GM18520 (cell line): ENCODE measurements around the gene GALNT10.

ENCODE experiments used
- ATAC-seq: cut with Tn5 transposase; IDR thresholded peaks from one replicate; pipeline ENCODE4 v1.9.1; 2021; ENCODE audit not compliant: unreplicated experiment

Gene GALNT10

DNA sequence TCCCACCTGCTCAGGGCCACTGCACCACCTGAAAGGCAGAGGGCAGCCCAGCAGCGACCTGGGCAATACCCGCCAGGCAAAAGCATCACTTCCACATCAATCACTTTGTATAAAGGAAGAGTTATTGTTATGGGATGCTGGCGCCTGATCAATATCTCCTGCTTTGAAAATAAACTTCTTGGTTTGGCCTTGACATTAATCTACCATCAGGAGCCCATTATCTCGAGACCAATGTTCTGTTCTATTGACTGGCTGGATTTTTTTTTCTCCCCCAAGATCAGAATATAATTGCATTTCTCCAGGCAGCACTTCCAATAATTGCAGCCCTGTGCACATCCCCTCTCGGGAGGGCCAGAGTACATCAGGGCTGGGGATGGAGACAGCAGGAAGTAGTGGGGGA, 210.8 kb downstream of the GALNT10 start:
- ATAC-seq: no peak

GRCh38 chr5:154401931-154402330, 211.4 kb downstream of the GALNT10 start:
- ATAC-seq: no peak

- no peak for ATAC-seq
These were observed 212.1 kb downstream of the GALNT10 start for GRCh38 chr5:154402611-154403010.

- ATAC-seq: no peak
These were observed 212.7 kb downstream of the GALNT10 start for GRCh38 chr5:154403234-154403633.

GRCh38 chr5:154403776-154404387, 213.3 kb downstream of the GALNT10 start:
- ATAC-seq: no peak

DNA sequence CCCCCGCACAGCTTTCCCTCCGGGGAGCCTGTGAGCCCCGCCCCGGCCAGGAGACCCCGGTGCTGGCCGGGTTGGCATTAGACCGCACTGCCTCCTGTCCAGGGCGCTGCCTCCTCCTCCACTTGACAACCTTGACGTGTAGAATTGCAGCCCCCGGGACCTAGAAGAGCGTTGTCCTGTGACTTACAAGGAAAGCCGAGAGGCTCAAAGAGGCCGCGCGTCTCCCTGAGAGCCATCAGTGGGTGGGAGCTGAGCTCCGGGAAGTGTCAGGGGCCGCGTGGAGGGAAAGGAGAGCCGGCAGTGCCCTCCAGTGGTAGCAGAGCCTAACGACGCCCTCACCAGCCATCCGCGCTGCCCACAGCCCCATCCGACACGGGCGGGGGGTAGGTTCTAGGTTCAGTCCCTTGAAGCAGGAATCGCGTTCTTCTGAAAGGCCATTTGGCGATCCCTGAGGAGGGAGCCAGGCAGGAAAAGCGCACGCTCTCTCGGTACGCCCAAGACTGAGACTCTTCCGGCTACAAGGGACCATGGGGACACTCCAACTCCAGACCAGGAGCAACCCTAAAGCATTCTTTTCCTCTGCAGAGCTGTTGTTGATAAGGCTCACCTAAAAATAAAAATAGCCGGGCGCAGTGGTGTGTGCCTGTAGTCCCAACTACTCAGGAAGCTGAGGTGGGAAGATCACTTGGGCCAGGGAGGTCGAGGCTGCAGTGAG, 214.7 kb downstream of the GALNT10 start:
- ATAC-seq: peak; percentile 85

- no peak for ATAC-seq
These were observed 215.7 kb downstream of the GALNT10 start for GRCh38 chr5:154406231-154406630.

- ATAC-seq: no peak
These were observed 216.3 kb downstream of the GALNT10 start for GRCh38 chr5:154406826-154407225.

GRCh38 chr5:154408811-154409210, 218.3 kb downstream of the GALNT10 start:
- ATAC-seq: no peak

DNA sequence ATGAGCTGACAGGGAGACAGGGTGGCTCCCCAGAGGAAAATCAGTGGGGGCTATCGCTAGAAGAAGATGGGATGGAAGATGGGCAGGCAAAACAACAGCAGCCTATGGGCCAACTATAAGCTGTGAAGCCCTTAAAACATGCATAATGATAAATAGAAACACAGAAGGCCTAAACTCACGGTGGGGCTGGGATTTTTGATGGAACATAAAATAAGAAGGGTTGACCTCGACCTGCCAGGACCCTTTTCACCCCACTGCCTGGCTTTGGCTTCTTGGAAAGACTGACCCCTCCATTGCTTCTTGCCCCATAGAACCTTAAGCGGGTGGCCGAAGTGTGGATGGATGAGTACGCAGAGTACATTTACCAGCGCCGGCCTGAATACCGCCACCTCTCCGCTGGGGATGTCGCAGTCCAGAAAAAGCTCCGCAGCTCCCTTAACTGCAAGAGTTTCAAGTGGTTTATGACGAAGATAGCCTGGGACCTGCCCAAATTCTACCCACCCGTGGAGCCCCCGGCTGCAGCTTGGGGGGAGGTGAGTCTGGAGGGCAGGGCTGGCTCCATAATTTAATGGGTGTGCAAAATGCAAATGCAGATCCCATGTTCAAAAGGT, 218.8 kb downstream of the GALNT10 start:
- no peak for ATAC-seq

- ATAC-seq: no peak
These were observed 219.5 kb downstream of the GALNT10 start for GRCh38 chr5:154410008-154410407.

GRCh38 chr5:154410786-154411185, 220.3 kb downstream of the GALNT10 start:
- ATAC-seq: no peak

DNA sequence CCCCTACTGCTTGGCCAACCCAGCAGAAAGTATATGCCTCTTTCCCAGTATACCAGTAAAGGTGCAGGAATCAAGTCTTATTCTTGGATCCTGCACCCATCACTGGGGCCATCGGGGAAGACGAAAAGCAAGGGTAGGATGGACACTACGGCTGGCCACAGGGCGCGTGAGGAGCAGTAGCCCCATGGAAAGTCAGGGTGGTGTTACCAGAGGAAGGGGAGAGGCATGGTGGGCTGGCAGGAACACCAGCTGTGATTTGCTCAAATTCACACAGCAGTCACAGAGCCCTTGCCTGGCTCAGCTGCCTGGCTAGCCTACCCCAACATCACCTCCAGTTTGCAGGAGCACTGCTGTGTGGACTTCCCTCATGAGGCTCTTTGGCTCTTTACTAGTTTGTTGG, 220.8 kb downstream of the GALNT10 start:
- ATAC-seq: no peak

DNA sequence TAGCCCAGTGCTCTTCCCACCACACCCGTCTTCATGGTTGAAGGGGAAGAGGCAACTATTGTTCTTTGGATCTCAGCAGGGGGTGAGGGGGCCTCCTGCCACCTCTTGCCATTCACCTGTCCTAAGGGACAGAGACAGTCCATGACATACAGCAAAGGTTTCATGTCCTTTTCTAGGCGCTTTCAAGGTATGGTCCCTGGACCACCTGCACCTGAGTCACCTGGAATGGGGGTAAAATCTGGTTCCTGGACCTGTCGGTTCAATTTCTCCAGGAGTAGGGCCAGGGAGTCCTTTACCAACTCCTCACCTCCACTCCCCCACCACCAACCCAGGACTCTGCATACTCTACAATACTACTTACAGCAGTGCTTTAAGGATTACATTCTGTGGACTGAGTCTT, 221.8 kb downstream of the GALNT10 start:
- no peak for ATAC-seq

DNA sequence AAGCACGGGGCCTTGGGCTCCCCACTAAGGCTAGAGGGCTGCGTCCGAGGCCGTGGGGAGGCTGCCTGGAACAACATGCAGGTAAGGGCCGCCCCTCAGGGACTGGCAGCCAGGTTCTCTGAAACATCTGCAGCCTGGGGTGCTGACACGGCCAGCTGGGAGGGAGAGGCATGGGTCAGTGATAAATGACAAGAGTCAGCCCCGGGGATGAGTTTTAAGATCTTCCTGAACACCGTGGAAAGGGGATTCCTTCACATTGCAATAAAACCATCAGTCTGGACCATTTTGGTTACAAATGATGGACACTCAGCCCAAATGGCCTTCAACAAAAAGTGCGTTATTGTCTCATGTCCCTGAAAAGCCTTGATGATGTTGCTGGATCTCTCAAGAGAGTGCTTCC, 222.4 kb downstream of the GALNT10 start:
- no peak for ATAC-seq

GRCh38 chr5:154415114-154415513, 224.6 kb downstream of the GALNT10 start:
- no peak for ATAC-seq

DNA sequence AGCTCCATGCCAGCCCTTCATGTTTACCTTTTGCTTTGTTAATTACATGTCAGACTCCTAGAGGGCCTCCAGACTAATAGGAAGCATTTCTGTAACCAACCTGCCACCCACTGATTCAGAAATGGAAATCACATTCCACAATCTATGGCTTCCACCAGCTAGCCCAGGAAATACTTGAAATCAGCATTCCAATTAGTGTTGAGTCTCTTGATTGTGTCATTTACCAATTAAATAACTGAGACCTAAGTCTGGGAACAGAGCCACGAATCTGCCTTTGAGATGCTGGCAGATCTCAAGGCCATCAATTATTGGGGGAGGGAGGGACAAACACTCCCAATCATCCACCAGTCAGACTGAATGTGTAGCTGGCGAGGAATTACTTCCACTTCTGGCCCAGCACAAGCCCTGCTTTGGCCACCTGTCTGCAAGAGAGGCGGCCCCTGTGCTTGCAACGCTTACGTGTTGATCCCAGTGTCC, 227.8 kb downstream of the GALNT10 start:
- no peak for ATAC-seq

GRCh38 chr5:154419236-154419635, 228.7 kb downstream of the GALNT10 start:
- no peak for ATAC-seq

DNA sequence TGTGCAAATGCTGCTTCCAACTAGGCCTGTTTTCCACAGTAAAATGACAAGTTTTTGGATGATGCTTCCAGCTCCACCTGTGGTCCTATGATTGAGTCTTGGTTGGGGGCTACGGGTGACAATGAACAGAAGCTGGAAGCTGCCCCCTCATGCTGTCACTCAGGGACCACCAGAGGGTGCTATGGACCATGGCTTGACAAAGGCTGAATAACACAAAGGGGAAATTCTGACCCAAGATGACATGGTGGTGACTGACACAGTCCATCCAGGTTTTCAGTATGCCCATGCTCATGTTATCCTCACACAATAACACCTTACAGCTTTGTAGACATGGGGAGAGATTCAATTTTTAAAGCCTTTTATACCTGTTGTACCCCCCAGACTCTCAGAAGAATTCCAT, 231.3 kb downstream of the GALNT10 start:
- no peak for ATAC-seq

DNA sequence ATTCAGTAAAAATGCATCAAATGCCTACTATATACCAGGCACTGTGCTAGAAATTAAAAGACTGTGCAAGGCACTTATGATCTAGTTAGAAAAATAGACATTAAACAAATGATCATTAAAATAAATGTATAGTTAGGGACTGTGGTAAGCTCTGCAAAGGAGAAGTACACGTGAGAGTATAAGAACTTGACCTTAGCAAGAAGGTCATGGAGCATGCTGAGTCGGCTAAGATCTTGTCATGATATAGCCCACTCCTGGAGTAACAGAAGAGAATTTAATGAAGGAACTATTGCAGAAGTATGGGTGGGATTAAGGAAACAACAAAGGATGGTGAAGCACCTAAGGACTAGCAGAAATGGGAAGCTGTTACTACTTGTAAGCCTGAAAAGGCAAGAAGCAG, 231.8 kb downstream of the GALNT10 start:
- ATAC-seq: no peak

GRCh38 chr5:154428208-154428607, 237.7 kb downstream of the GALNT10 start:
- no peak for ATAC-seq

GRCh38 chr5:154429341-154429740, 238.8 kb downstream of the GALNT10 start:
- ATAC-seq: no peak
